ENCODE results near the gene KDM6B. TPM values are rescaled to one million over a fixed set of nuclear protein-coding genes. Genes with fewer than 3 reads are reported as not detected.

The KDM6B gene
- total RNA-seq, 2 experiments from 2014 or later, result 43.4 to 50.9 TPM

GRCh38 chr17:7831233-7831632 lies 2.8 kb upstream of the KDM6B start:
- Mint-ChIP-seq H3K4me3 (no peak overlapping the region), H3K36me3 (no peaks in the 10 kb centered on the region), H3K9me3 (no peaks in the 10 kb centered on the region), H3K27me3 (peaks cover 30% of the 10 kb centered on the region), H3K4me1 (peaks cover 6% of the 10 kb centered on the region), H3K27ac (no peak overlapping the region)
- POLR2A ChIA-PET, result no interaction called here
- DNase-seq (no peak), ATAC-seq (ENCODE audit: low read depth) (no peak)

- POLR2A ChIA-PET, result interaction anchor here (1.2 to 1.6 kb wide), 2 partner anchors 10 to 25 kb away, joined by 3 to 4 read pairs; partner anchors contain the start of gene NAA38
- peaks cover 27% of the 10 kb centered on the region for H3K27me3 Mint-ChIP-seq
- no peaks in the 10 kb centered on the region for H3K9me3 Mint-ChIP-seq
- no peak for ATAC-seq (ENCODE audit: low read depth)
- H3K27ac Mint-ChIP-seq, result no peak overlapping the region
- peaks cover 17% of the 10 kb centered on the region for H3K4me1 Mint-ChIP-seq
- no peak for DNase-seq
- no peak overlapping the region for H3K4me3 Mint-ChIP-seq
- no peaks in the 10 kb centered on the region for H3K36me3 Mint-ChIP-seq
These were observed 1.6 kb upstream of the KDM6B start for GRCh38 chr17:7832431-7832830.

- Mint-ChIP-seq H3K4me1 (peaks cover 21% of the 10 kb centered on the region), H3K4me3 (peak overlapping the region; percentile 94), H3K27me3 (peaks cover 23% of the 10 kb centered on the region), H3K36me3 (no peaks in the 10 kb centered on the region), H3K27ac (peak overlapping the region; percentile 84), H3K9me3 (no peaks in the 10 kb centered on the region)
- POLR2A ChIA-PET, result interaction anchor here (0.9 to 3.3 kb wide), 4 partner anchors 9 to 147 kb away, joined by 3 to 18 read pairs (median 4); partner anchors contain the start of gene NAA38
- ATAC-seq (ENCODE audit: low read depth) (no peak), DNase-seq (peak; percentile 34)
These were observed 814 bp upstream of the KDM6B start for GRCh38 chr17:7833011-7833794.

GRCh38 chr17:7834542-7834956 lies 532 bp downstream of the KDM6B start:
- H3K36me3 Mint-ChIP-seq, result no peaks in the 10 kb centered on the region
- peak overlapping the region; percentile 93 for H3K27ac Mint-ChIP-seq
- peak; percentile 6 for ATAC-seq (ENCODE audit: low read depth)
- DNase-seq, result no peak
- H3K4me3 Mint-ChIP-seq, result peak overlapping the region; percentile 94
- H3K9me3 Mint-ChIP-seq, result no peaks in the 10 kb centered on the region
- peaks cover 32% of the 10 kb centered on the region for H3K4me1 Mint-ChIP-seq
- peaks cover 20% of the 10 kb centered on the region for H3K27me3 Mint-ChIP-seq
- POLR2A ChIA-PET, result interaction anchor here (1.0 to 3.3 kb wide), 6 partner anchors 9 to 148 kb away, joined by 4 to 21 read pairs (median 8); partner anchors contain the start of genes NAA38 and TP53

GRCh38 chr17:7834957-7835813 lies 1.2 kb downstream of the KDM6B start:
- H3K4me1 Mint-ChIP-seq, result peaks cover 37% of the 10 kb centered on the region
- H3K27me3 Mint-ChIP-seq, result peaks cover 20% of the 10 kb centered on the region
- DNase-seq (peak; percentile 82), ATAC-seq (ENCODE audit: low read depth) (peak; percentile 49)
- H3K4me3 Mint-ChIP-seq, result peak overlapping the region; percentile 94
- no peaks in the 10 kb centered on the region for H3K9me3 Mint-ChIP-seq
- no peaks in the 10 kb centered on the region for H3K36me3 Mint-ChIP-seq
- POLR2A ChIA-PET, result interaction anchor here (1.0 to 3.3 kb wide), 6 partner anchors 8 to 148 kb away, joined by 4 to 21 read pairs (median 8); partner anchors contain the start of genes NAA38 and TP53
- peak overlapping the region; percentile 93 for H3K27ac Mint-ChIP-seq

- POLR2A ChIA-PET, result interaction anchor here (1.6 to 3.3 kb wide), 3 partner anchors 9 to 21 kb away, joined by 4 to 21 read pairs (median 18); partner anchors contain the start of gene NAA38
- ATAC-seq (ENCODE audit: low read depth), result no peak
- no peaks in the 10 kb centered on the region for H3K9me3 Mint-ChIP-seq
- H3K36me3 Mint-ChIP-seq, result no peaks in the 10 kb centered on the region
- H3K27me3 Mint-ChIP-seq, result peaks cover 17% of the 10 kb centered on the region
- H3K27ac Mint-ChIP-seq, result peak overlapping the region; percentile 77
- H3K4me1 Mint-ChIP-seq, result peaks cover 43% of the 10 kb centered on the region
- peak overlapping the region; percentile 88 for H3K4me3 Mint-ChIP-seq
- peak; percentile 59 for DNase-seq
These were observed 2.0 kb downstream of the KDM6B start for GRCh38 chr17:7835814-7836595.

- H3K36me3 Mint-ChIP-seq, result no peaks in the 10 kb centered on the region
- POLR2A ChIA-PET, result interaction anchor here (0.6 to 2.7 kb wide), 5 partner anchors 14 to 1080 kb away, joined by 4 to 21 read pairs (median 7); partner anchors contain the start of genes NAA38 and TP53
- H3K27me3 Mint-ChIP-seq, result peaks cover 13% of the 10 kb centered on the region
- no peak for ATAC-seq (ENCODE audit: low read depth)
- H3K27ac Mint-ChIP-seq, result peak overlapping the region; percentile 78
- H3K9me3 Mint-ChIP-seq, result no peaks in the 10 kb centered on the region
- peaks cover 48% of the 10 kb centered on the region for H3K4me1 Mint-ChIP-seq
- DNase-seq, result peak; percentile 59
- H3K4me3 Mint-ChIP-seq, result peak overlapping the region; percentile 88
These were observed 2.8 kb downstream of the KDM6B start for GRCh38 chr17:7836596-7837407.

- H3K4me1 Mint-ChIP-seq, result peaks cover 51% of the 10 kb centered on the region
- peak overlapping the region; percentile 78 for H3K27ac Mint-ChIP-seq
- no peaks in the 10 kb centered on the region for H3K36me3 Mint-ChIP-seq
- no peak for DNase-seq
- peak overlapping the region; percentile 88 for H3K4me3 Mint-ChIP-seq
- H3K27me3 Mint-ChIP-seq, result peaks cover 7% of the 10 kb centered on the region
- no peak for ATAC-seq (ENCODE audit: low read depth)
- no peaks in the 10 kb centered on the region for H3K9me3 Mint-ChIP-seq
- POLR2A ChIA-PET, result interaction anchor here (0.6 to 2.7 kb wide), 5 partner anchors 13 to 1081 kb away, joined by 3 to 11 read pairs (median 6); partner anchors contain the start of genes NAA38 and TP53
These were observed 3.5 kb downstream of the KDM6B start for GRCh38 chr17:7837408-7838088.

GRCh38 chr17:7838090-7839075 lies 4.4 kb downstream of the KDM6B start:
- Mint-ChIP-seq H3K9me3 (no peaks in the 10 kb centered on the region), H3K27ac (peak overlapping the region; percentile 71), H3K27me3 (peaks cover under 1% of the 10 kb centered on the region), H3K4me3 (peak overlapping the region; percentile 88), H3K36me3 (no peaks in the 10 kb centered on the region), H3K4me1 (peaks cover 52% of the 10 kb centered on the region)
- DNase-seq (peak; percentile 55), ATAC-seq (ENCODE audit: low read depth) (no peak)
- POLR2A ChIA-PET, result interaction anchor here (0.7 to 2.7 kb wide), 4 partner anchors 13 to 410 kb away, joined by 3 to 11 read pairs (median 6); partner anchors contain the start of genes NAA38 and TP53

- Mint-ChIP-seq H3K4me1 (peaks cover 53% of the 10 kb centered on the region), H3K9me3 (no peaks in the 10 kb centered on the region), H3K4me3 (peak overlapping the region; percentile 70), H3K36me3 (no peaks in the 10 kb centered on the region), H3K27me3 (no peaks in the 10 kb centered on the region), H3K27ac (peak overlapping the region; percentile 71)
- DNase-seq (peak; percentile 40), ATAC-seq (ENCODE audit: low read depth) (no peak)
- POLR2A ChIA-PET, result interaction anchor here (2.7 kb wide), 1 partner anchor 12 kb away, joined by 11 read pairs; no protein-coding TSS in a partner anchor
These were observed 5.3 kb downstream of the KDM6B start for GRCh38 chr17:7839190-7839875.

All from activated naive CD8-positive, alpha-beta T cell treated with anti-CD3 and anti-CD28 coated beads, Interleukin-2, amount 10 ng/mL, durations not matched to agents 7 days and 5 days (primary cell).